ENCODE measurements around the gene RAC3. TPM values are rescaled to one million over a fixed set of nuclear protein-coding genes. Genes with fewer than 3 reads are reported as not detected.

Gene RAC3
- total RNA-seq, 1 donor from 2014 or later: not detected

DNA sequence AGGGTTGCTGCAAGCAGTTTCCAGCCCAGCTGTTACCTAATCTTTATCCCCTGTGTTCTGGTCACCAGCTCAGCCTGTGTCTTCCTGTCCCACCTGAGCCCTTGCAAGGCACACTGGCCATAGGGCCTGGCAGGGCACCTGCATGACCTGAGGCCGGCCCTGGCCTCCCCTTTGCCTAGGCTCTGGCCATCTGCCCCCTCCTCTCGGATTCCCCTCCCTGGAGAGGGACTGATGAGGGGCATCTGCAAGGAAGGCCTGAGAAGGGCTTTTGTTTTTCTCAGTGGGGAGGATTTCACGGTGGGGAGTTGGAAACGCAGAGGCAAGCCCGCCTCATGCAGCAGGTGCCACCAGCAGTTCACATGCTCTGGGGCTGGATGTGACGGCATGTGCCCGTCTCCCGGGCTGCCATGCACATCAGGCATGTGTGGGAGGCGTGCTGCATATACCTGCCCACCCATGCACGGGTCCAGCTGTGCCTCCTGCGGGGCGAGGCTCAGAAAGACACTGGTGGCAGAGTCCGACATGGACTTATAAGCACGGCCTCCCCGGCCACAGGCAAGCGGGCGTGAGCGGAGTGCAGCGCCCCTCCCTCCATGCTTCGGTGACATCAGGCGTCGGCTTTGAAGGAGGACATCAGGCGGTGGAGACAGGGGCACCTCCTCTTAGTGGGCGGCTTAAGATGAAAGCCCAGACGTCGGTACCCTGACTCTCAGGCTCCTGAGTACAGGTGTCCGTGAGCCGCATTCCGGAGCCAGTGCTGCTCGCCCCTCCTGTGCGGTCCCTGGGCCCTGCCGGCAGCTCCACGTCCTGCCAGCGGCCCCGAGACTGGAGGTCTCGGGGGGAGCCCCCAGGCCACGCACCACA is 37.5 kb upstream of the RAC3 start:
- intact Hi-C loops (cut with DNase I): no loop called here

DNA sequence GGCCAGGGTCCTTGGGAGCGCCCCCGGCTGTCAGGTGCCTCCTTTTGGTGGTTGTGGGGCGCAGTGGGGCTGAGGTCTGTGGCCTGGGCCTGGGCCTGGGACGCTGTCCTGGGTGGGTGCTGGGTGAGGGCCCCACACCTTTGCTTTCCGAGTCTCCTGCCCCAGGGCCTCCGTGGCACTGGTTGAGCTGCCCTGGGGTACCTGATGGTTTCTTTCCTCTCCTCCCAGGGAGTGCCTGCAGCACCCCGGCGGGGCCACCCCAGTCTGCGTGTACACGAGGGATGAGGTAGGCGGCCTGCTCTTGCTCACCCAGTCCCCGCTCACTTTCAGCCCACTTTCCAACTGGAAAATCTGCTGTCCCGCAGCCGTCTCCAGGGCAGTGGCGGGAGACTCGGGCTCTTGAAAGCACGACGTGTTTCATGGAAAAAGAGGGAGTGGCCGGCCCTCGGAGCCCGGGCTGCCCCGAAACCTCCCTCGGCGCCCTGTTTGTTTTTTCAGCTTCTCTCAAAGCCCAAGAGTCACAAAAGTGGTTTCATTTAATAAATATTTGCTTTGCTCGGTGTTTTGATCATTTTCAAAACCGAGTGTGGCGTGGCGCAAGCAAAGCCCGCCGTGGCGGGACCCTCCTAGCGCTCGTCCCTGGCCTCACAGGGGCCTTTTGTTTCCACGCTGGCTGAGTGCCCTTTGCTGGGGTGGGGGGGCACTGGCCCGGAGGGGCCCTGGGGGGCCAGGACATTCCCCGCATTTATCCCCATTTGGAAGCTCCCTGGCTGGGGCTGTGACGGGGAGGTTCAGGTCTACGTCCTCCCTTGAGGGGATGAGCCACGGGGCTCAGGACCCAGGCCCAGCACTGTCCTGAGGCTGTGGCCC is 36.6 kb upstream of the RAC3 start:
- intact Hi-C loops (cut with DNase I): no loop called here
- H3K9me3 ChIP-seq: no peaks in the 10 kb centered on the region
- H3K4me1 ChIP-seq: peaks cover 7 to 15% of the 10 kb centered on the region in 2 donors
- no peak overlapping the region for H3K4me3 ChIP-seq
- peaks cover 13% of the 10 kb centered on the region in 2 donors for H3K36me3 ChIP-seq
- H3K27ac ChIP-seq: no peak overlapping the region
- no peaks in the 10 kb centered on the region for H3K27me3 ChIP-seq
- TF ChIP-seq, protein P1, sequence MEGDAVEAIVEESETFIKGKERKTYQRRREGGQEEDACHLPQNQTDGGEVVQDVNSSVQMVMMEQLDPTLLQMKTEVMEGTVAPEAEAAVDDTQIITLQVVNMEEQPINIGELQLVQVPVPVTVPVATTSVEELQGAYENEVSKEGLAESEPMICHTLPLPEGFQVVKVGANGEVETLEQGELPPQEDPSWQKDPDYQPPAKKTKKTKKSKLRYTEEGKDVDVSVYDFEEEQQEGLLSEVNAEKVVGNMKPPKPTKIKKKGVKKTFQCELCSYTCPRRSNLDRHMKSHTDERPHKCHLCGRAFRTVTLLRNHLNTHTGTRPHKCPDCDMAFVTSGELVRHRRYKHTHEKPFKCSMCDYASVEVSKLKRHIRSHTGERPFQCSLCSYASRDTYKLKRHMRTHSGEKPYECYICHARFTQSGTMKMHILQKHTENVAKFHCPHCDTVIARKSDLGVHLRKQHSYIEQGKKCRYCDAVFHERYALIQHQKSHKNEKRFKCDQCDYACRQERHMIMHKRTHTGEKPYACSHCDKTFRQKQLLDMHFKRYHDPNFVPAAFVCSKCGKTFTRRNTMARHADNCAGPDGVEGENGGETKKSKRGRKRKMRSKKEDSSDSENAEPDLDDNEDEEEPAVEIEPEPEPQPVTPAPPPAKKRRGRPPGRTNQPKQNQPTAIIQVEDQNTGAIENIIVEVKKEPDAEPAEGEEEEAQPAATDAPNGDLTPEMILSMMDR (IDR thresholded peaks at IDR 0.05): no peak
- DNase-seq (ENCODE audit: low spot score in 2 of 2): no peak

More for the DNA sequence above, 37.5 kb upstream of the RAC3 start:
- TF ChIP-seq, protein P1 (IDR thresholded peaks at IDR 0.05): no peak
- H3K4me1 ChIP-seq: peaks cover 7 to 15% of the 10 kb centered on the region in 2 donors
- H3K9me3 ChIP-seq: no peaks in the 10 kb centered on the region
- no peak overlapping the region for H3K27ac ChIP-seq
- H3K36me3 ChIP-seq: peaks cover 13% of the 10 kb centered on the region in 2 donors
- H3K4me3 ChIP-seq: no peak overlapping the region
- no peak for DNase-seq (ENCODE audit: low spot score in 2 of 2)
- H3K27me3 ChIP-seq: no peaks in the 10 kb centered on the region

DNA sequence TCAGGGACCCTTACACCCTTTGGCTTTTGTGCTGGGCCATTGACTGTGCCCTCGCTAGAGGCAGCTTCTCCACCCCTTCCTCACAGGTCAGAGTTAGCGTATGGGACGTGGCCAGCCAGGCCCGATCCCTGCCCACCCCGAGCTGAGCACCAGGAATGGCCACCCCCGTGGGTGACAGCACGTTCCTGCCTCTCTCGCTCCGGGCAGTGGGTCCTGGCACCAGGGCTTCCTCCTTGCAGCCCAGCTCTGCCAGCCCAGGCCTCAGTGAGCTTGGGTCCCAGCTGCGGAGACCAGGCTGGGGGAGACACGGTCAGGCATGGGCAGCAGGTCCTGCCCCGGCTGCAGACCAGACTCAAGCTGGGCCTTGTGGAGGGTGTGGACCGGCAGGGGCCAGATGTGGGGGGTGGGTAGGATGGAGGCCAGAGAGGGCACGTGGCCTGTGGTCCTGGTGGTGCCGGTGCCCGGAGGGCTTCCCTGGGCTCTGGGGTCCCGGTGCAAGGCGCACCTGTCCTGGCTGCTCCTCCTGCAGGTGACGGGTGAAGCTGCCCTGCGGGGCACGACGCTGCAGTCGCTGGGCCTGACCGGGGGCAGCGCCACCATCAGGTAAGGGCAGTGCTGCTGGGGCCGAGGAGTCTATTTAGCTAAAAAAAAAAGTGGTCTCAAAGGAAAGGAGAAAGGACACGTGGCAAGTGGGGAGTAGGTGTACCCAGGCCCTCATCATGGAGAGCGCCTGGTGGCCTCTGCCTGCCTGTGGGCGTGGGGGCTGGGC is 35.8 kb upstream of the RAC3 start:
- intact Hi-C loops (cut with DNase I): no loop called here
- Histone ChIP-seq H3K4me3 (no peak overlapping the region), H3K9me3 (no peaks in the 10 kb centered on the region), H3K4me1 (peaks cover 7 to 15% of the 10 kb centered on the region in 2 donors), H3K36me3 (peaks cover 13% of the 10 kb centered on the region in 2 donors), H3K27me3 (no peaks in the 10 kb centered on the region), H3K27ac (no peak overlapping the region)
- TF ChIP-seq, protein P1 (IDR thresholded peaks at IDR 0.05): no peak
- DNase-seq (ENCODE audit: low spot score in 2 of 2): no peak

DNA sequence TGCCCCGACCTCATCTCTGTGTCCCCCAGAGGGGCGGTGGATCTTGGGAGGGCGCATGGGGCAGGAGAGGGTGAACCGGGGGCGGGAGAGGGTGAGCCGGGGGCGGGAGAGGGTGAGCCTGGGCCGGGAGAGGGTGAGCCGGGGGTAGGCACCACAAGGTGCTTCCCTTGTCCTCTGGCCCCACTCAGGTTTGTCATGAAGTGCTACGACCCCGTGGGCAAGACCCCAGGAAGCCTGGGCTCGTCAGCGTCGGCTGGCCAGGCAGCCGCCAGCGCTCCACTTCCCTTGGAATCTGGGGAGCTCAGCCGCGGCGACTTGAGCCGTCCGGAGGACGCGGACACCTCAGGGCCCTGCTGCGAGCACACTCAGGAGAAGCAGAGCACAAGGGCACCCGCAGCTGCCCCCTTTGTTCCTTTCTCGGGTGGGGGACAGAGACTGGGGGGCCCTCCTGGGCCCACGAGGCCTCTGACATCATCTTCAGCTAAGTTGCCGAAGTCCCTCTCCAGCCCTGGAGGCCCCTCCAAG is 35.2 kb upstream of the RAC3 start:
- TF ChIP-seq, protein P1 (IDR thresholded peaks at IDR 0.05): no peak
- Histone ChIP-seq H3K27ac (no peak overlapping the region), H3K36me3 (peaks cover 13% of the 10 kb centered on the region in 2 donors), H3K27me3 (no peaks in the 10 kb centered on the region), H3K9me3 (no peaks in the 10 kb centered on the region), H3K4me3 (no peak overlapping the region), H3K4me1 (peaks cover 7 to 13% of the 10 kb centered on the region in 2 donors)
- no peak for DNase-seq (ENCODE audit: low spot score in 2 of 2)
- intact Hi-C loops (cut with DNase I): no loop called here

All from ascending aorta (tissue), 2 donors.